Breast epithelium (tissue), 3 donors: ENCODE measurements around the gene PLCG1.

ENCODE experiments used
- CTCF ChIP-seq, 3 donors: fragments of 450-650 bp; IDR thresholded peaks; one replicate each; pipeline ENCODE4 v1.5.1; 2016 to 2017; ENCODE audit warnings: antibody characterized with exemption in 3 of 3, mild to moderate bottlenecking in 3 of 3, moderate library complexity in 3 of 3
- POLR2A ChIP-seq: fragments of 450-650 bp; IDR thresholded peaks from one replicate; pipeline ENCODE4 v1.6.1; 2016; ENCODE audit warnings: antibody characterized with exemption, mild to moderate bottlenecking, moderate library complexity
- POLR2AphosphoS5 ChIP-seq, 3 donors: sonication (generic); formaldehyde crosslinking; IDR thresholded peaks; one replicate each; pipeline ENCODE4 v1.6.1; 2017; ENCODE audit warnings: antibody characterized with exemption in 3 of 3

- TF ChIP-seq CTCF (IDR thresholded peaks at IDR 0.05) (no peak), POLR2A (no peak), POLR2AphosphoS5 (IDR thresholded peaks at IDR 0.05) (no peak)
These were observed 38.6 kb upstream of the PLCG1 start for GRCh38 chr20:41098703-41099250.
